SK-N-SH (cell line): ENCODE results near the gene NR6A1.

ENCODE experiments used
- EP300 ChIP-seq, 2 experiments: IDR thresholded peaks; 2 replicates each; pipeline versions ENCODE4 v1.4.0 to v1.6.1; 2012; ENCODE audit warnings: borderline replicate concordance in 1 of 2, low read depth in 1 of 2, low read length in 1 of 2
- EZH2phosphoT487 ChIP-seq: fragments of 200-600 bp; sonication (generic); IDR thresholded peaks from 2 replicates; pipeline ENCODE4 v1.6.1; 2017; ENCODE audit warnings: low read depth, mixed run types, mild to moderate bottlenecking, antibody characterized with exemption, moderate library complexity, borderline replicate concordance
- GATA2 ChIP-seq: sonication (generic); formaldehyde crosslinking; IDR thresholded peaks from 2 replicates; pipeline ENCODE4 v1.5.0; 2020; ENCODE audit warnings: mild to moderate bottlenecking, missing genetic modification reagents
- POLR2AphosphoS5 ChIP-seq: IDR thresholded peaks from 2 replicates; pipeline ENCODE4 v1.6.1; 2012; ENCODE audit warnings: low read depth, low read length
- RFX5 ChIP-seq: IDR thresholded peaks from 2 replicates; pipeline ENCODE4 v1.6.1; 2012; ENCODE audit warnings: mild to moderate bottlenecking, improper control_type of control experiment, low read length
- TAF1 ChIP-seq: IDR thresholded peaks from 2 replicates; pipeline ENCODE4 v1.6.1; 2012; ENCODE audit warnings: low read depth, mild to moderate bottlenecking, low read length, moderate library complexity, borderline replicate concordance
- YY1 ChIP-seq: IDR thresholded peaks from 2 replicates; pipeline ENCODE4 v1.4.0; 2012; ENCODE audit warnings: low read depth, mild to moderate bottlenecking
- TF ChIP-seq, protein P1 (sequence below): fragments of 200-600 bp; sonication (generic); IDR thresholded peaks from 2 replicates; pipeline ENCODE4 v1.6.1; 2017; ENCODE audit warnings: antibody characterized with exemption, mild to moderate bottlenecking, moderate library complexity
- TF ChIP-seq, protein P2 (sequence below): IDR thresholded peaks from 2 replicates; pipeline ENCODE4 v1.4.0; 2012; ENCODE audit warnings: low read depth, borderline replicate concordance
- TF ChIP-seq, protein P3 (sequence below): IDR thresholded peaks from 2 replicates; pipeline ENCODE4 v1.6.1; 2012; ENCODE audit warnings: mild to moderate bottlenecking, low read depth, low read length, moderate library complexity

DNA sequence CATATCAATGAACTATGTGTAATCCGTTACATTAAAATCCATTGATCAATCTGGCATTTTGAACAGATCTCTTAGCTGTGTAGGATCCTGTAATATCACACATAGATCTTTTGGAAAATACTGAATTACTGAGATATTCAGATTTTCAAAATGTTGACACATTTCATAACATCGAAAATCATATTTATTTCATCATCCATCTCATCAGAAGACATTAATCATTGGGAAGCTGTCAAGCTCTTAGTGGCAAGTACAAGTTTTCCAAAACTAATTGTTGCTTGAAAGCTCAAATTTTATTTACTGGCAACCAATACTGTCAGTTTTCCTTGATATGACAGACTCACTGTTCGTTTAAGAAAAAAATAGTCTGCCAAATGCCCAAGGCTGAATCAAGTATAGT is 8.5 kb downstream of the NR6A1 start:
- TF ChIP-seq, protein P1, sequence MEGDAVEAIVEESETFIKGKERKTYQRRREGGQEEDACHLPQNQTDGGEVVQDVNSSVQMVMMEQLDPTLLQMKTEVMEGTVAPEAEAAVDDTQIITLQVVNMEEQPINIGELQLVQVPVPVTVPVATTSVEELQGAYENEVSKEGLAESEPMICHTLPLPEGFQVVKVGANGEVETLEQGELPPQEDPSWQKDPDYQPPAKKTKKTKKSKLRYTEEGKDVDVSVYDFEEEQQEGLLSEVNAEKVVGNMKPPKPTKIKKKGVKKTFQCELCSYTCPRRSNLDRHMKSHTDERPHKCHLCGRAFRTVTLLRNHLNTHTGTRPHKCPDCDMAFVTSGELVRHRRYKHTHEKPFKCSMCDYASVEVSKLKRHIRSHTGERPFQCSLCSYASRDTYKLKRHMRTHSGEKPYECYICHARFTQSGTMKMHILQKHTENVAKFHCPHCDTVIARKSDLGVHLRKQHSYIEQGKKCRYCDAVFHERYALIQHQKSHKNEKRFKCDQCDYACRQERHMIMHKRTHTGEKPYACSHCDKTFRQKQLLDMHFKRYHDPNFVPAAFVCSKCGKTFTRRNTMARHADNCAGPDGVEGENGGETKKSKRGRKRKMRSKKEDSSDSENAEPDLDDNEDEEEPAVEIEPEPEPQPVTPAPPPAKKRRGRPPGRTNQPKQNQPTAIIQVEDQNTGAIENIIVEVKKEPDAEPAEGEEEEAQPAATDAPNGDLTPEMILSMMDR = no peak
- TF ChIP-seq, protein P2, sequence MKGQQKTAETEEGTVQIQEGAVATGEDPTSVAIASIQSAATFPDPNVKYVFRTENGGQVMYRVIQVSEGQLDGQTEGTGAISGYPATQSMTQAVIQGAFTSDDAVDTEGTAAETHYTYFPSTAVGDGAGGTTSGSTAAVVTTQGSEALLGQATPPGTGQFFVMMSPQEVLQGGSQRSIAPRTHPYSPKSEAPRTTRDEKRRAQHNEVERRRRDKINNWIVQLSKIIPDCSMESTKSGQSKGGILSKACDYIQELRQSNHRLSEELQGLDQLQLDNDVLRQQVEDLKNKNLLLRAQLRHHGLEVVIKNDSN = no peak
- TF ChIP-seq TAF1 (no peak), RFX5 (no peak), POLR2AphosphoS5 (no peak), EZH2phosphoT487 (no peak), YY1 (no peak), EP300 (IDR thresholded peaks at IDR 0.05; ENCODE audit: borderline replicate concordance in 1 of 2, low read depth in 1 of 2, low read length in 1 of 2) (no peak), GATA2 (CRISPR knock-in tag) (no peak)
- TF ChIP-seq, protein P3, sequence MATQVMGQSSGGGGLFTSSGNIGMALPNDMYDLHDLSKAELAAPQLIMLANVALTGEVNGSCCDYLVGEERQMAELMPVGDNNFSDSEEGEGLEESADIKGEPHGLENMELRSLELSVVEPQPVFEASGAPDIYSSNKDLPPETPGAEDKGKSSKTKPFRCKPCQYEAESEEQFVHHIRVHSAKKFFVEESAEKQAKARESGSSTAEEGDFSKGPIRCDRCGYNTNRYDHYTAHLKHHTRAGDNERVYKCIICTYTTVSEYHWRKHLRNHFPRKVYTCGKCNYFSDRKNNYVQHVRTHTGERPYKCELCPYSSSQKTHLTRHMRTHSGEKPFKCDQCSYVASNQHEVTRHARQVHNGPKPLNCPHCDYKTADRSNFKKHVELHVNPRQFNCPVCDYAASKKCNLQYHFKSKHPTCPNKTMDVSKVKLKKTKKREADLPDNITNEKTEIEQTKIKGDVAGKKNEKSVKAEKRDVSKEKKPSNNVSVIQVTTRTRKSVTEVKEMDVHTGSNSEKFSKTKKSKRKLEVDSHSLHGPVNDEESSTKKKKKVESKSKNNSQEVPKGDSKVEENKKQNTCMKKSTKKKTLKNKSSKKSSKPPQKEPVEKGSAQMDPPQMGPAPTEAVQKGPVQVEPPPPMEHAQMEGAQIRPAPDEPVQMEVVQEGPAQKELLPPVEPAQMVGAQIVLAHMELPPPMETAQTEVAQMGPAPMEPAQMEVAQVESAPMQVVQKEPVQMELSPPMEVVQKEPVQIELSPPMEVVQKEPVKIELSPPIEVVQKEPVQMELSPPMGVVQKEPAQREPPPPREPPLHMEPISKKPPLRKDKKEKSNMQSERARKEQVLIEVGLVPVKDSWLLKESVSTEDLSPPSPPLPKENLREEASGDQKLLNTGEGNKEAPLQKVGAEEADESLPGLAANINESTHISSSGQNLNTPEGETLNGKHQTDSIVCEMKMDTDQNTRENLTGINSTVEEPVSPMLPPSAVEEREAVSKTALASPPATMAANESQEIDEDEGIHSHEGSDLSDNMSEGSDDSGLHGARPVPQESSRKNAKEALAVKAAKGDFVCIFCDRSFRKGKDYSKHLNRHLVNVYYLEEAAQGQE = no peak
